Endothelial cell of umbilical vein (primary cell): ENCODE results near the gene MVB12B. TPM values are rescaled to one million over a fixed set of nuclear protein-coding genes. Genes with fewer than 3 reads are reported as not detected.

Experiments used
- BruUV-seq: library from RNA; stranded (reverse); fragments of 400-500 nt; replicated peaks from 2 replicates; lab custom pipeline; 2021; lab: Mats Ljungman, UMichigan
- CTCF ChIA-PET: fragments of 300-600, 350-600 bp; sonication (Branson Sonifier 250); formaldehyde crosslinking; loops from one replicate; lab custom pipeline; 2021; ENCODE audit warnings: antibody characterized with exemption, inconsistent platforms; lab: Charles Lee
- POLR2A ChIA-PET: fragments of 300-600, 350-600 bp; sonication (Branson Sonifier 250); formaldehyde crosslinking; loops from one replicate; lab custom pipeline; 2021; ENCODE audit warnings: antibody characterized with exemption, inconsistent platforms; lab: Charles Lee
- DNase-seq: peaks from one replicate; pipeline ENCODE4 v3.0.0-alpha.2; 2011; ENCODE audit warnings: low read depth, low spot score
- FAIRE-seq: peaks from 2 replicates; lab custom pipeline; 2011; peaks lifted over from hg19 to GRCh38; lab: Jason Lieb, UNC
- H2AFZ ChIP-seq: 2 replicates; pipeline ENCODE4 v1.6.0; 2012; ENCODE audit warnings: low read depth, low read length, control low read depth, inconsistent platforms
- H3K27ac ChIP-seq: 2 replicates; pipeline ENCODE4 v1.5.1; 2011; ENCODE audit warnings: low read depth, mild to moderate bottlenecking, control low read depth, low read length, moderate library complexity; ENCODE audit not compliant: insufficient read depth
- H3K27me3 ChIP-seq, 2 experiments: 2 replicates each; pipeline versions ENCODE4 v1.6.0 to v1.6.1; 2011; ENCODE audit warnings: low read length in 2 of 2, mixed read lengths in 1 of 2; ENCODE audit not compliant: control insufficient read depth in 2 of 2, insufficient read depth in 2 of 2
- H3K36me3 ChIP-seq, 2 experiments: 2 replicates in 1 of 2; 3 replicates in 1 of 2; pipeline ENCODE4 v1.5.1; 2011; ENCODE audit warnings: low read length in 2 of 2, mild to moderate bottlenecking in 1 of 2, moderate library complexity in 1 of 2; ENCODE audit not compliant: control insufficient read depth in 2 of 2, insufficient read depth in 2 of 2; ENCODE audit errors: extremely low read depth in 1 of 2
- H3K4me1 ChIP-seq: 3 replicates; pipeline ENCODE4 v1.5.1; 2011; ENCODE audit warnings: mild to moderate bottlenecking, low read length; ENCODE audit not compliant: control insufficient read depth, insufficient read depth; ENCODE audit errors: extremely low read depth
- H3K4me2 ChIP-seq: 2 replicates; pipeline ENCODE4 v1.6.1; 2011; ENCODE audit warnings: low read length, control low read depth, mixed read lengths; ENCODE audit not compliant: insufficient read depth
- H3K4me3 ChIP-seq, 3 experiments: fragments of 200-600 bp in 1 of 3; sonication (generic), shearing (Covaris generic) in 1 of 3; replicated peaks in 1 of 3; 2 replicates each; pipeline ENCODE4 v1.5.1; 2011 to 2016; ENCODE audit warnings: control low read depth in 3 of 3, low read length in 3 of 3, mild to moderate bottlenecking in 2 of 3, inconsistent platforms in 1 of 3, low read depth in 1 of 3, moderate library complexity in 1 of 3; ENCODE audit not compliant: insufficient read depth in 1 of 3
- H3K79me2 ChIP-seq: 2 replicates; pipeline ENCODE4 v1.6.0; 2012; ENCODE audit warnings: low read length, inconsistent platforms; ENCODE audit not compliant: control insufficient read depth, insufficient read depth
- H3K9ac ChIP-seq: replicated peaks from 2 replicates; pipeline ENCODE3; 2011; ENCODE audit warnings: low read length, control low read depth; ENCODE audit not compliant: insufficient read depth; ENCODE audit errors: extremely low read depth
- H3K9me1 ChIP-seq: replicated peaks from 3 replicates; pipeline ENCODE4 v1.6.0; 2011; ENCODE audit warnings: mild to moderate bottlenecking, low read length; ENCODE audit not compliant: control insufficient read depth, insufficient read depth; ENCODE audit errors: extremely low read depth
- H3K9me3 ChIP-seq: replicated peaks from 2 replicates; pipeline ENCODE4 v1.5.1; 2012; ENCODE audit warnings: low read length, inconsistent platforms; ENCODE audit not compliant: control insufficient read depth, insufficient read depth
- H4K20me1 ChIP-seq: replicated peaks from 2 replicates; pipeline ENCODE3; 2011; ENCODE audit warnings: mild to moderate bottlenecking, low read length; ENCODE audit not compliant: control insufficient read depth, insufficient read depth; ENCODE audit errors: extremely low read depth
- EZH2 ChIP-seq: IDR thresholded peaks from 2 replicates; pipeline ENCODE4 v1.6.1; 2012; ENCODE audit warnings: borderline replicate concordance, low read depth, mild to moderate bottlenecking, moderate library complexity, low read length, inconsistent platforms; ENCODE audit not compliant: severe bottlenecking
- FOS ChIP-seq: IDR thresholded peaks from 2 replicates; pipeline ENCODE4 v1.6.1; 2011; ENCODE audit warnings: mild to moderate bottlenecking, low read length, moderate library complexity, borderline replicate concordance; ENCODE audit not compliant: insufficient read depth
- GATA2 ChIP-seq: IDR thresholded peaks from 2 replicates; pipeline ENCODE4 v1.7.0; 2011; ENCODE audit warnings: low read depth, mild to moderate bottlenecking, moderate library complexity, mixed read lengths, low read length; ENCODE audit not compliant: insufficient read length, insufficient read depth
- JUN ChIP-seq: IDR thresholded peaks from 2 replicates; pipeline ENCODE4 v1.6.1; 2011; ENCODE audit warnings: borderline replicate concordance, low read depth; ENCODE audit not compliant: insufficient read length, insufficient read depth
- MYC ChIP-seq: IDR thresholded peaks from one replicate; pipeline ENCODE4 v1.6.1; 2011; ENCODE audit warnings: mild to moderate bottlenecking, low read depth, low read length
- POLR2A ChIP-seq: IDR thresholded peaks from 2 replicates; pipeline ENCODE4 v1.6.1; 2012; ENCODE audit warnings: low read depth, mild to moderate bottlenecking, control low read depth, low read length
- POLR2AphosphoS5 ChIP-seq: IDR thresholded peaks from 2 replicates; pipeline ENCODE4 v1.6.1; 2012; ENCODE audit warnings: low read depth, mild to moderate bottlenecking, control low read depth, low read length, moderate library complexity; ENCODE audit not compliant: insufficient read depth
- dilution Hi-C: fragments of 300-500 bp; cut with MboI; formaldehyde crosslinking; loops from one replicate; pipeline ENCODE4 v1.15.0; 2019; ENCODE audit warnings: low sequenced_read_pairs; ENCODE audit not compliant: extremely low pct_ligation_motif_present
- intact Hi-C: fragments of 100-400 bp; cut with micrococcal nuclease; formaldehyde crosslinking; loops from one replicate; pipeline ENCODE4 v1.10.0; 2022
- polyA plus RNA-seq, 4 experiments: library from polyadenylated mRNA; depleted of rRNA in 3 of 4; stranded (reverse) in 3 of 4; unstranded in 1 of 4; fragments of >200 nt; gene quantifications; 2 replicates each; pipeline versions ENCODE4 v1.2.1 to v1.2.3, GENCODE V29; 2011 to 2012; ENCODE audit warnings: missing spikeins in 1 of 4
- total RNA-seq: library from RNA; stranded (reverse); gene quantifications from 2 replicates; pipeline ENCODE4 v1.2.3, GENCODE V29; 2021
- TF ChIP-seq, protein P1 (sequence below), 2 donors: IDR thresholded peaks; 1 replicate in 1 of 2; 2 replicates in 1 of 2; pipeline ENCODE4 v1.5.1; 2011; ENCODE audit warnings: low read length in 2 of 2, mild to moderate bottlenecking in 2 of 2, moderate library complexity in 2 of 2, control low read depth in 1 of 2, inconsistent platforms in 1 of 2, low read depth in 1 of 2; ENCODE audit not compliant: insufficient read depth in 1 of 2; ENCODE audit errors: extremely low read depth in 1 of 2
- TF ChIP-seq, protein P2 (sequence below): IDR thresholded peaks from 2 replicates; pipeline ENCODE4 v1.6.1; 2011; ENCODE audit not compliant: insufficient read depth, insufficient read length

MVB12B gene
- total and polyA plus RNA-seq, 2 donors (not counting 3 experiments of a cell fraction or from before 2014, with no cell fraction given), result 6.6 to 17.3 TPM

DNA sequence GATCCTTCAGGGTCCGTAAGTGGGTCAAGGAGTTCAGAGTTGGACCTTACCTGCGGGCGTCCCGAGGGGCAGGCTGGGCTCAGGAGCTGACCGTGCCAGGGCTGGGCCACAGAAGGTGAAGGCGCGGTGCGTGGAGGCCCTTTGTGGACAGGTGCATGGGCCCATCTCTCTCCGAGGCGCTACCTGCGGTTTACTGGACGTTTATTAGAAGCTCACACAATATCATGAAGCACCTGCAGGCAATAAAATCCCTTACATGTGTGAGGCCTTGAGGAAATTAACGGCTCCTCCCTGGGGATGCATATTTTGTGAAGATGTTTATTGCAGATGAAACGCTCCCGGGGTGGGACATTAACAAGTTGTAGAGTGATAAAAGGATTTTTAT, 207.3 kb downstream of the MVB12B start:
- Histone ChIP-seq H3K36me3 (no peaks in the 10 kb centered on the region), H4K20me1 (no peaks in the 10 kb centered on the region), H2AFZ (no peak overlapping the region), H3K4me1 (no peaks in the 10 kb centered on the region), H3K27me3 (peaks cover 25 to 37% of the 10 kb centered on the region in 2 experiments), H3K4me3 (no peak overlapping the region), H3K9me3 (no peaks in the 10 kb centered on the region), H3K4me2 (no peak overlapping the region), H3K79me2 (no peaks in the 10 kb centered on the region), H3K9me1 (no peaks in the 10 kb centered on the region), H3K27ac (no peak overlapping the region), H3K9ac (no peak overlapping the region)
- intact Hi-C loops, result no loop called here
- dilution Hi-C loops, result no loop called here
- POLR2A ChIA-PET, result no interaction called here
- FAIRE-seq (no peak), DNase-seq (no peak)
- TF ChIP-seq EZH2, result no peak
- no peak for TF ChIP-seq FOS
- no peak for TF ChIP-seq JUN
- no peak for TF ChIP-seq GATA2
- TF ChIP-seq, protein P1, sequence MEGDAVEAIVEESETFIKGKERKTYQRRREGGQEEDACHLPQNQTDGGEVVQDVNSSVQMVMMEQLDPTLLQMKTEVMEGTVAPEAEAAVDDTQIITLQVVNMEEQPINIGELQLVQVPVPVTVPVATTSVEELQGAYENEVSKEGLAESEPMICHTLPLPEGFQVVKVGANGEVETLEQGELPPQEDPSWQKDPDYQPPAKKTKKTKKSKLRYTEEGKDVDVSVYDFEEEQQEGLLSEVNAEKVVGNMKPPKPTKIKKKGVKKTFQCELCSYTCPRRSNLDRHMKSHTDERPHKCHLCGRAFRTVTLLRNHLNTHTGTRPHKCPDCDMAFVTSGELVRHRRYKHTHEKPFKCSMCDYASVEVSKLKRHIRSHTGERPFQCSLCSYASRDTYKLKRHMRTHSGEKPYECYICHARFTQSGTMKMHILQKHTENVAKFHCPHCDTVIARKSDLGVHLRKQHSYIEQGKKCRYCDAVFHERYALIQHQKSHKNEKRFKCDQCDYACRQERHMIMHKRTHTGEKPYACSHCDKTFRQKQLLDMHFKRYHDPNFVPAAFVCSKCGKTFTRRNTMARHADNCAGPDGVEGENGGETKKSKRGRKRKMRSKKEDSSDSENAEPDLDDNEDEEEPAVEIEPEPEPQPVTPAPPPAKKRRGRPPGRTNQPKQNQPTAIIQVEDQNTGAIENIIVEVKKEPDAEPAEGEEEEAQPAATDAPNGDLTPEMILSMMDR (IDR thresholded peaks at IDR 0.05; ENCODE audit: extremely low read depth in 1 of 2, insufficient read depth in 1 of 2, low read depth in 1 of 2, low read length in 2 of 2), result no peak
- TF ChIP-seq, protein P2, sequence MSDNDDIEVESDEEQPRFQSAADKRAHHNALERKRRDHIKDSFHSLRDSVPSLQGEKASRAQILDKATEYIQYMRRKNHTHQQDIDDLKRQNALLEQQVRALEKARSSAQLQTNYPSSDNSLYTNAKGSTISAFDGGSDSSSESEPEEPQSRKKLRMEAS, result no peak
- no peak for TF ChIP-seq MYC
- TF ChIP-seq POLR2AphosphoS5, result no peak
- TF ChIP-seq POLR2A, result no peak
- no TSS peak for BruUV-seq
- CTCF ChIA-PET, result no interaction called here
